GM18520 (cell line): ENCODE data around the gene GDF2.

Experiments used
- ATAC-seq: cut with Tn5 transposase; IDR thresholded peaks from one replicate; pipeline ENCODE4 v1.9.1; 2021; ENCODE audit not compliant: unreplicated experiment

The GDF2 gene

GRCh38 chr10:47331954-47332353 lies 9.7 kb downstream of the GDF2 start:
- no peak for ATAC-seq

GRCh38 chr10:47332371-47332770 lies 10.1 kb downstream of the GDF2 start:
- no peak for ATAC-seq

GRCh38 chr10:47332946-47333345 lies 10.7 kb downstream of the GDF2 start:
- ATAC-seq = no peak

- no peak for ATAC-seq
Measured at GRCh38 chr10:47333532-47333931, 11.3 kb downstream of the GDF2 start.

GRCh38 chr10:47334466-47335295 lies 12.4 kb downstream of the GDF2 start:
- ATAC-seq = no peak

GRCh38 chr10:47335906-47336305 lies 13.7 kb downstream of the GDF2 start:
- ATAC-seq = no peak

GRCh38 chr10:47336387-47337134 lies 14.3 kb downstream of the GDF2 start:
- ATAC-seq = no peak

GRCh38 chr10:47337310-47337709 lies 15.1 kb downstream of the GDF2 start:
- ATAC-seq = no peak

GRCh38 chr10:47339186-47339735 lies 17.0 kb downstream of the GDF2 start:
- no peak for ATAC-seq

GRCh38 chr10:47339759-47340607 lies 17.7 kb downstream of the GDF2 start:
- ATAC-seq = no peak

GRCh38 chr10:47340608-47341170 lies 18.4 kb downstream of the GDF2 start:
- ATAC-seq = no peak

- no peak for ATAC-seq
Measured at GRCh38 chr10:47344996-47345870, 23.0 kb downstream of the GDF2 start.

- no peak for ATAC-seq
Measured at GRCh38 chr10:47346581-47347302, 24.5 kb downstream of the GDF2 start.

- ATAC-seq = no peak
Measured at GRCh38 chr10:47347303-47347675, 25.0 kb downstream of the GDF2 start.

GRCh38 chr10:47348138-47348651 lies 25.9 kb downstream of the GDF2 start, which contains the start of gene RBP3:
TSS of gene RBP3 (plus strand) at chr10:47348363. CDS start at chr10:47348485, 122 bp downstream.
- ATAC-seq = no peak

- ATAC-seq = no peak
Measured at GRCh38 chr10:47348661-47349470, 26.6 kb downstream of the GDF2 start.

GRCh38 chr10:47349516-47349915 lies 27.3 kb downstream of the GDF2 start:
- no peak for ATAC-seq

GRCh38 chr10:47349941-47350371 lies 27.7 kb downstream of the GDF2 start:
- ATAC-seq = no peak
